IMR-90 (cell line): ENCODE results near the gene RASSF7. TPM values are rescaled to one million over a fixed set of nuclear protein-coding genes. Genes with fewer than 3 reads are reported as not detected.

ENCODE experiments used
- ATAC-seq: fragments of 200-7000 bp; cut with Tn5 transposase; 2 replicates; pipeline ENCODE4 v1.9.1; 2020; ENCODE audit warnings: low read depth, mild to moderate bottlenecking, moderate library complexity
- BruUV-seq: library from RNA; stranded (reverse); fragments of 400-500 nt; replicated peaks from 2 replicates; lab custom pipeline; 2021; lab: Mats Ljungman, UMichigan
- CTCF ChIA-PET: fragments of 300-600 bp; formaldehyde crosslinking; extraction: SDS; loops from one replicate; lab custom pipeline; 2021; ENCODE audit warnings: antibody characterized with exemption; lab: Yijun Ruan, JAX
- POLR2A ChIA-PET: fragments of 300-600 bp; sonication (Branson Sonifier 250); formaldehyde crosslinking; loops from one replicate; lab custom pipeline; 2022; ENCODE audit warnings: antibody characterized with exemption; ENCODE audit not compliant: unreplicated experiment; lab: Charles Lee
- DNase-seq: peaks from one replicate; pipeline ENCODE4 v3.0.0; 2013
- H2AFZ ChIP-seq: replicated peaks from 2 replicates; pipeline ENCODE3; 2013; ENCODE audit warnings: low read length, mild to moderate bottlenecking; ENCODE audit not compliant: poor library complexity
- H2AK5ac ChIP-seq: 2 replicates; pipeline ENCODE4 v1.6.1; 2013; ENCODE audit warnings: low read depth, low read length, inconsistent platforms
- H2AK9ac ChIP-seq: replicated peaks from 2 replicates; pipeline ENCODE3; 2013; ENCODE audit warnings: mild to moderate bottlenecking, low read depth, low read length, moderate library complexity; ENCODE audit not compliant: poor library complexity
- H2BK120ac ChIP-seq: 2 replicates; pipeline ENCODE4 v1.6.1; 2013; ENCODE audit warnings: low read depth, low read length, inconsistent platforms
- H2BK15ac ChIP-seq: 3 replicates; pipeline ENCODE4 v1.6.1; 2013; ENCODE audit warnings: low read depth, low read length, inconsistent platforms
- H2BK20ac ChIP-seq: 2 replicates; pipeline ENCODE4 v1.6.1; 2013; ENCODE audit warnings: low read depth, mild to moderate bottlenecking, inconsistent platforms, low read length, moderate library complexity
- H2BK5ac ChIP-seq: 2 replicates; pipeline ENCODE4 v1.6.1; 2013; ENCODE audit warnings: mild to moderate bottlenecking, low read depth, low read length, inconsistent platforms; ENCODE audit not compliant: poor library complexity, severe bottlenecking
- H3K14ac ChIP-seq: replicated peaks from 2 replicates; pipeline ENCODE4 v1.6.1; 2013; ENCODE audit warnings: low read depth, low read length, inconsistent platforms
- H3K18ac ChIP-seq: 2 replicates; pipeline ENCODE4 v1.6.1; 2013; ENCODE audit warnings: low read depth, low read length, control low read depth
- H3K23ac ChIP-seq: 2 replicates; pipeline ENCODE4 v1.6.1; 2013; ENCODE audit warnings: low read depth, low read length, inconsistent platforms
- H3K27ac ChIP-seq: 2 replicates; pipeline ENCODE4 v1.5.1; 2013; ENCODE audit warnings: mild to moderate bottlenecking, control low read depth, low read length; ENCODE audit not compliant: insufficient read depth
- H3K27me3 ChIP-seq: 2 replicates; pipeline ENCODE4 v1.6.1; 2013; ENCODE audit warnings: low read length; ENCODE audit not compliant: control insufficient read depth, insufficient read depth
- H3K36me3 ChIP-seq: 2 replicates; pipeline ENCODE4 v1.6.1; 2013; ENCODE audit warnings: low read length, mixed read lengths; ENCODE audit not compliant: control insufficient read depth, insufficient read depth
- H3K4ac ChIP-seq: 2 replicates; pipeline ENCODE4 v1.6.1; 2013; ENCODE audit warnings: low read depth, low read length, inconsistent platforms
- H3K4me1 ChIP-seq: 2 replicates; pipeline ENCODE4 v1.6.1; 2013; ENCODE audit warnings: low read length, mixed read lengths; ENCODE audit not compliant: control insufficient read depth, insufficient read depth
- H3K4me2 ChIP-seq: 2 replicates; pipeline ENCODE4 v1.6.1; 2013; ENCODE audit warnings: low read depth, mild to moderate bottlenecking, control low read depth, low read length, moderate library complexity
- H3K4me3 ChIP-seq: 2 replicates; pipeline ENCODE4 v1.5.1; 2013; ENCODE audit warnings: low read depth, mild to moderate bottlenecking, control low read depth, low read length, moderate library complexity; ENCODE audit not compliant: insufficient read depth
- H3K56ac ChIP-seq: 2 replicates; pipeline ENCODE4 v1.6.1; 2013; ENCODE audit warnings: low read length, inconsistent platforms; ENCODE audit not compliant: insufficient read depth; ENCODE audit errors: extremely low read depth
- H3K79me1 ChIP-seq, 2 experiments: 2 replicates each; pipeline ENCODE4 v1.6.1; 2013; ENCODE audit warnings: low read length in 2 of 2, inconsistent platforms in 1 of 2, low read depth in 1 of 2
- H3K9ac ChIP-seq: 2 replicates; pipeline ENCODE4 v1.6.1; 2013; ENCODE audit warnings: low read depth, low read length, control low read depth
- H3K9me1 ChIP-seq: 2 replicates; pipeline ENCODE4 v1.6.1; 2013; ENCODE audit warnings: low read length, inconsistent platforms; ENCODE audit not compliant: insufficient read depth
- H3K9me3 ChIP-seq: 2 replicates; pipeline ENCODE4 v1.6.1; 2013; ENCODE audit warnings: low read length; ENCODE audit not compliant: control insufficient read depth, insufficient read depth
- H4K20me1 ChIP-seq: 2 replicates; pipeline ENCODE4 v1.6.1; 2013; ENCODE audit warnings: low read length, inconsistent platforms; ENCODE audit not compliant: insufficient read depth
- H4K5ac ChIP-seq: 2 replicates; pipeline ENCODE4 v1.6.1; 2013; ENCODE audit warnings: mild to moderate bottlenecking, low read depth, low read length, control low read depth
- H4K8ac ChIP-seq, 2 experiments: 2 replicates each; pipeline ENCODE4 v1.6.1; 2013; ENCODE audit warnings: low read depth in 2 of 2, low read length in 2 of 2, control low read depth in 1 of 2, inconsistent platforms in 1 of 2
- H4K91ac ChIP-seq: 2 replicates; pipeline ENCODE4 v1.6.1; 2013; ENCODE audit warnings: low read depth, low read length, inconsistent platforms; ENCODE audit not compliant: insufficient read depth
- CHD1 ChIP-seq: IDR thresholded peaks from 2 replicates; pipeline ENCODE4 v1.6.1; 2012; ENCODE audit warnings: low read depth, low read length, improper control_type of control experiment
- MAZ ChIP-seq: IDR thresholded peaks from 2 replicates; pipeline ENCODE4 v1.6.1; 2012; ENCODE audit warnings: low read depth, mild to moderate bottlenecking, low read length, improper control_type of control experiment, moderate library complexity, borderline replicate concordance
- MXI1 ChIP-seq: IDR thresholded peaks from 2 replicates; pipeline ENCODE4 v1.6.1; 2012; ENCODE audit warnings: low read depth, mild to moderate bottlenecking, low read length, moderate library complexity, borderline replicate concordance
- NFE2L2 ChIP-seq: fragments of 150-350 bp; IDR thresholded peaks from 2 replicates; pipeline ENCODE4 v1.6.1; 2016; ENCODE audit warnings: low read depth, mild to moderate bottlenecking, low read length
- WGBS, 2 experiments: methylation state at CpG; one replicate each; pipeline versions ENCODE4 v1.1.5 to v1.1.7; 2013; ENCODE audit warnings: missing lambda C conversion rate in 2 of 2; ENCODE audit not compliant: insufficient read length in 1 of 2; ENCODE audit errors: extremely low coverage in 2 of 2; 5-methylcytosine and 5-hydroxymethylcytosine counted together
- dilution Hi-C: fragments of 300-500 bp; cut with HindIII; formaldehyde crosslinking; loops from one replicate; pipeline ENCODE4 v1.14.3; 2018; ENCODE audit warnings: low sequenced_read_pairs; ENCODE audit not compliant: unreplicated experiment
- in situ Hi-C: fragments of 300-500 bp; cut with MboI; formaldehyde crosslinking; loops from 3 replicates; pipeline ENCODE4 v1.14.3; 2019; ENCODE audit warnings: low sequenced_read_pairs, inconsistent platforms, mixed read lengths
- intact Hi-C: fragments of 100-400 bp; cut with micrococcal nuclease; formaldehyde crosslinking; loops from 2 replicates; pipeline ENCODE4 v1.10.0; 2022
- polyA plus RNA-seq, 3 experiments: library from polyadenylated mRNA; depleted of rRNA; stranded (reverse); fragments of >200 nt; gene quantifications; 2 replicates each; pipeline ENCODE4 v1.2.3, GENCODE V29; 2012; ENCODE audit warnings: low replicate concordance in 1 of 3
- total RNA-seq: library from RNA; depleted of rRNA; stranded (reverse); fragments of >200 nt; gene quantifications from 2 replicates; pipeline ENCODE4 v1.2.3, GENCODE V29; 2012

RASSF7 gene
- total and polyA plus RNA-seq, 2 of the 4 experiments (the other 2 are of a cell fraction) = 6.8 to 18.5 TPM

- DNase-seq (no peak), ATAC-seq (peak; percentile 5)
- intact Hi-C loops (no loop called here), in situ Hi-C loops (no loop called here), dilution Hi-C loops (no loop called here)
- Histone ChIP-seq H2AK9ac (peak overlapping the region; percentile 98), H3K9me1 (peaks cover 3% of the 10 kb centered on the region; the same call in 1 of the 2 replicates), H3K9ac (peak overlapping the region; percentile 70), H3K18ac (no peak overlapping the region), H3K14ac (peak overlapping the region; percentile 79; the same call in 1 of the 2 replicates), H3K9me3 (no peaks in the 10 kb centered on the region), H3K36me3 (peaks cover 23% of the 10 kb centered on the region; the same call in 1 of the 2 replicates), H3K4me2 (peak overlapping the region; percentile 91), H2BK20ac (no peak overlapping the region), H4K8ac (peak overlapping the region in 1 of 2 experiments; percentile 63; a peak in 1 of 4 replicates), H3K27ac (peak overlapping the region; percentile 38; the same call in 1 of the 2 replicates), H3K27me3 (no peaks in the 10 kb centered on the region), H3K79me1 (peaks cover 3 to 26% of the 10 kb centered on the region in 2 experiments; a peak in 3 of 4 replicates), H2AFZ (peak overlapping the region; percentile 71), H2BK5ac (peak overlapping the region; percentile 35), H2BK15ac (no peak overlapping the region), H3K4me1 (peaks cover 16% of the 10 kb centered on the region), H4K5ac (no peak overlapping the region), H3K4me3 (peak overlapping the region; percentile 95), H4K20me1 (peaks cover 17% of the 10 kb centered on the region), H3K4ac (peak overlapping the region; percentile 36), H2AK5ac (peak overlapping the region; percentile 58; the same call in 1 of the 2 replicates), H3K56ac (0 out of 2 replicates have a peak overlapping the region, but pooled peaks have one; percentile 51), H4K91ac (no peak overlapping the region; the same call in 1 of the 2 replicates), H2BK120ac (no peak overlapping the region), H3K23ac (peak overlapping the region; percentile 22)
- TF ChIP-seq NFE2L2 = no peak
- no peak for TF ChIP-seq CHD1
- peak; percentile 7; the same call in 1 of the 2 replicates for TF ChIP-seq MAZ
- no peak for TF ChIP-seq MXI1
- POLR2A ChIA-PET = no interaction called here
- CTCF ChIA-PET = no interaction called here
- WGBS, 2 experiments = 6% methylated on average over 39 of the region's 66 CpGs; no CpG with 5 or more reads in 1 of the 2 experiments
- BruUV-seq = no TSS peak
These were observed 26.2 kb upstream of the RASSF7 start for GRCh38 chr11:534396-535209.
